SK-N-SH treated with all-trans-retinoic acid at 6 μM for 48 hours (cell line): Measurements from ENCODE around the gene OASL.

Experiments
- ATAC-seq: fragments of 200-7000 bp; cut with Tn5 transposase; 3 replicates; pipeline ENCODE4 v1.9.1; 2020; ENCODE audit warnings: mild to moderate bottlenecking, moderate library complexity
- ARNTL ChIP-seq: fragments of 450-650 bp; formaldehyde crosslinking; IDR thresholded peaks from 2 replicates; pipeline ENCODE4 v1.5.0; 2020; ENCODE audit warnings: low read depth, mild to moderate bottlenecking, moderate library complexity, borderline replicate concordance
- BACH2 ChIP-seq: fragments of 250-450 bp; sonication (Bioruptor Pico); IDR thresholded peaks from 2 replicates; pipeline ENCODE4 v1.9.0; 2021; ENCODE audit warnings: mild to moderate bottlenecking, borderline replicate concordance
- CREB5 ChIP-seq: fragments of 250-450 bp; sonication (Bioruptor Pico); IDR thresholded peaks from 2 replicates; pipeline ENCODE4 v1.5.1; 2020; ENCODE audit warnings: low read depth, mild to moderate bottlenecking, moderate library complexity
- CSDC2 ChIP-seq: fragments of 250-450 bp; sonication (Bioruptor Pico); IDR thresholded peaks from 2 replicates; pipeline ENCODE4 v1.5.0; 2020; ENCODE audit warnings: mild to moderate bottlenecking, moderate library complexity
- CSRNP3 ChIP-seq: fragments of 250-450 bp; sonication (Bioruptor Pico); IDR thresholded peaks from 2 replicates; pipeline ENCODE4 v1.5.1; 2021; ENCODE audit warnings: mild to moderate bottlenecking, moderate library complexity
- ESRRG ChIP-seq: fragments of 250-450 bp; sonication (Bioruptor Pico); IDR thresholded peaks from 2 replicates; pipeline ENCODE4 v1.6.1; 2021; ENCODE audit warnings: mild to moderate bottlenecking
- GLIS3 ChIP-seq: fragments of 250-450 bp; sonication (Bioruptor Pico); IDR thresholded peaks from 2 replicates; pipeline ENCODE4 v1.5.0; 2020; ENCODE audit warnings: mild to moderate bottlenecking, moderate library complexity
- OSR1 ChIP-seq: fragments of 250-450 bp; sonication (Bioruptor Pico); IDR thresholded peaks from 2 replicates; pipeline ENCODE4 v1.8.0; 2022; ENCODE audit warnings: moderate library complexity, mild to moderate bottlenecking, inconsistent platforms
- PATZ1 ChIP-seq: fragments of 250-450 bp; sonication (Bioruptor Pico); IDR thresholded peaks from 2 replicates; pipeline ENCODE4 v1.8.0; 2020; ENCODE audit warnings: mild to moderate bottlenecking, moderate library complexity, borderline replicate concordance
- POU6F1 ChIP-seq: fragments of 250-450 bp; sonication (Bioruptor Pico); IDR thresholded peaks from 2 replicates; pipeline ENCODE4 v1.8.0; 2021; ENCODE audit warnings: low read depth, mild to moderate bottlenecking, moderate library complexity, borderline replicate concordance
- PPARA ChIP-seq: fragments of 250-450 bp; sonication (Bioruptor Pico); IDR thresholded peaks from 2 replicates; pipeline ENCODE4 v1.5.0; 2020; ENCODE audit warnings: mild to moderate bottlenecking, borderline replicate concordance
- RARB ChIP-seq: fragments of 250-450 bp; sonication (Bioruptor Pico); IDR thresholded peaks from 2 replicates; pipeline ENCODE4 v1.8.0; 2021; ENCODE audit warnings: mild to moderate bottlenecking, moderate library complexity
- SNAI2 ChIP-seq: fragments of 250-450 bp; sonication (Bioruptor Pico); IDR thresholded peaks from 2 replicates; pipeline ENCODE4 v1.5.0; 2020; ENCODE audit warnings: mild to moderate bottlenecking, moderate library complexity
- TCF4 ChIP-seq: fragments of 250-450 bp; sonication (Bioruptor Pico); IDR thresholded peaks from 2 replicates; pipeline ENCODE4 v1.8.0; 2021; ENCODE audit warnings: mild to moderate bottlenecking, moderate library complexity, borderline replicate concordance
- TOX ChIP-seq: fragments of 250-450 bp; sonication (Bioruptor Pico); IDR thresholded peaks from 2 replicates; pipeline ENCODE4 v1.8.0; 2021; ENCODE audit warnings: mild to moderate bottlenecking, moderate library complexity, borderline replicate concordance
- TSHZ2 ChIP-seq: fragments of 250-450 bp; sonication (Bioruptor Pico); IDR thresholded peaks from 2 replicates; pipeline ENCODE4 v1.5.0; 2020; ENCODE audit warnings: mild to moderate bottlenecking, moderate library complexity
- ZC3H10 ChIP-seq: fragments of 250-450 bp; sonication (Bioruptor Pico); IDR thresholded peaks from 2 replicates; pipeline ENCODE4 v1.5.1; 2021; ENCODE audit warnings: mild to moderate bottlenecking, moderate library complexity
- ZFP3 ChIP-seq: fragments of 250-450 bp; sonication (Bioruptor Pico); IDR thresholded peaks from 2 replicates; pipeline ENCODE4 v1.5.0; 2020; ENCODE audit warnings: mild to moderate bottlenecking, moderate library complexity
- ZFP30 ChIP-seq: fragments of 450-650 bp; formaldehyde crosslinking; IDR thresholded peaks from 2 replicates; pipeline ENCODE4 v1.5.0; 2022; ENCODE audit warnings: mild to moderate bottlenecking, moderate library complexity
- ZNF565 ChIP-seq: fragments of 450-650 bp; formaldehyde crosslinking; conservative IDR thresholded peaks from 2 replicates; pipeline ENCODE4 v1.5.0; 2020; ENCODE audit warnings: low read depth, mild to moderate bottlenecking, moderate library complexity
- ZNF70 ChIP-seq: fragments of 450-650 bp; formaldehyde crosslinking; IDR thresholded peaks from 2 replicates; pipeline ENCODE4 v1.5.0; 2020; ENCODE audit warnings: mild to moderate bottlenecking, moderate library complexity
- ZNF8 ChIP-seq: fragments of 450-650 bp; formaldehyde crosslinking; IDR thresholded peaks from 2 replicates; pipeline ENCODE4 v1.5.0; 2020; ENCODE audit warnings: mild to moderate bottlenecking, moderate library complexity

The OASL gene

GRCh38 chr12:121033625-121034349, 5.3 kb downstream of the OASL start:
- ATAC-seq: peak; percentile 74
- TF ChIP-seq BACH2 (CRISPR knock-in tag): no peak

- TF ChIP-seq ZFP3 (CRISPR knock-in tag) (no peak), ZC3H10 (CRISPR knock-in tag) (no peak), RARB (CRISPR knock-in tag) (no peak), SNAI2 (CRISPR knock-in tag) (no peak), TOX (CRISPR knock-in tag) (no peak), ESRRG (CRISPR knock-in tag) (no peak), ZFP30 (CRISPR knock-in tag) (no peak), POU6F1 (CRISPR knock-in tag) (no peak), OSR1 (no peak), BACH2 (CRISPR knock-in tag) (no peak), CSDC2 (CRISPR knock-in tag) (no peak), ZNF70 (CRISPR knock-in tag) (no peak), ZNF565 (CRISPR knock-in tag) (no peak), CREB5 (no peak), CSRNP3 (CRISPR knock-in tag) (no peak), TCF4 (CRISPR knock-in tag) (no peak), PATZ1 (CRISPR knock-in tag) (no peak), ZNF8 (CRISPR knock-in tag) (no peak), GLIS3 (CRISPR knock-in tag) (no peak)
- ATAC-seq: no peak
These were observed 8.4 kb downstream of the OASL start for GRCh38 chr12:121030576-121031212.

GRCh38 chr12:121026274-121027045, 12.6 kb downstream of the OASL start:
- peak; percentile 64 for ATAC-seq
- TF ChIP-seq TCF4 (CRISPR knock-in tag) (no peak), CSRNP3 (CRISPR knock-in tag) (no peak), PPARA (CRISPR knock-in tag) (no peak), ARNTL (CRISPR knock-in tag) (no peak), ZC3H10 (CRISPR knock-in tag) (no peak), BACH2 (CRISPR knock-in tag) (no peak), ZNF565 (CRISPR knock-in tag) (no peak), TSHZ2 (CRISPR knock-in tag) (no peak), ESRRG (CRISPR knock-in tag) (no peak), ZFP30 (CRISPR knock-in tag) (no peak), PATZ1 (CRISPR knock-in tag) (no peak), CSDC2 (CRISPR knock-in tag) (no peak), SNAI2 (CRISPR knock-in tag) (no peak)
